K562 (cell line): ENCODE measurements around the gene RPUSD1. TPM values are rescaled to one million over a fixed set of nuclear protein-coding genes. Genes with fewer than 3 reads are reported as not detected.
A peak's percentile ranks its signal among the peaks of the same experiment; 100 is the strongest.

ENCODE experiments used
- BCOR ChIP-seq: fragments of 450-650 bp; IDR thresholded peaks from 2 replicates; pipeline ENCODE4 v1.6.1; 2016
- CXXC5 ChIP-seq: fragments of 250-450 bp; sonication (Bioruptor Pico); IDR thresholded peaks from 2 replicates; pipeline ENCODE4 v1.8.0; 2022; ENCODE audit warnings: inconsistent platforms, mild to moderate bottlenecking, moderate library complexity
- ESRRA ChIP-seq: fragments of 450-650 bp; IDR thresholded peaks from 2 replicates; pipeline ENCODE4 v1.6.1; 2014; ENCODE audit warnings: low read depth, mild to moderate bottlenecking, moderate library complexity, borderline replicate concordance
- HDAC6 ChIP-seq: IDR thresholded peaks from 2 replicates; pipeline ENCODE4 v1.6.1; 2012; ENCODE audit warnings: low read depth, mild to moderate bottlenecking, control low read depth, inconsistent platforms, low read length, moderate library complexity
- HMGN3 ChIP-seq: IDR thresholded peaks from 2 replicates; pipeline ENCODE4 v1.6.1; 2011; ENCODE audit warnings: borderline replicate concordance, low read depth, mild to moderate bottlenecking, mixed read lengths, low read length; ENCODE audit not compliant: insufficient read length; ENCODE audit errors: extremely low read depth
- NR2C2 ChIP-seq, 2 experiments: fragments of 200-800 bp in 1 of 2; sonication (Bioruptor generic) in 1 of 2; sonication (generic) in 1 of 2; formaldehyde crosslinking in 1 of 2; IDR thresholded peaks; 2 replicates each; pipeline versions ENCODE4 v1.6.1 to v1.8.0; 2016 to 2022; ENCODE audit warnings: mild to moderate bottlenecking in 1 of 2, missing compliant biosample characterization in 1 of 2, missing genetic modification characterization in 1 of 2, missing genetic modification reagents in 1 of 2
- PCBP2 ChIP-seq: fragments of 200-400 bp; formaldehyde crosslinking; IDR thresholded peaks from 2 replicates; pipeline ENCODE4 v1.6.1; 2018; ENCODE audit warnings: low read length, low read depth, mild to moderate bottlenecking, moderate library complexity; ENCODE audit not compliant: poor library complexity, severe bottlenecking
- RBFOX2 ChIP-seq: fragments of 200-400 bp; formaldehyde crosslinking; IDR thresholded peaks from 2 replicates; pipeline ENCODE4 v1.6.1; 2017; ENCODE audit warnings: low read depth, mild to moderate bottlenecking, low read length, moderate library complexity
- RBM25 ChIP-seq: fragments of 200-400 bp; formaldehyde crosslinking; IDR thresholded peaks from 2 replicates; pipeline ENCODE4 v1.6.1; 2018; ENCODE audit warnings: low read length, low read depth, moderate library complexity; ENCODE audit not compliant: severe bottlenecking
- ZNF57 ChIP-seq: fragments of 450-650 bp; formaldehyde crosslinking; IDR thresholded peaks from 2 replicates; pipeline ENCODE4 v1.4.0; 2020; ENCODE audit warnings: mild to moderate bottlenecking, moderate library complexity
- polyA plus RNA-seq, 8 experiments: library from polyadenylated mRNA; depleted of rRNA in 4 of 8; stranded (reverse) in 5 of 8; unstranded in 3 of 8; fragments of >200 nt; fragmentation: Nextera tagmentation in 2 of 8; fragmentation: Illumina TruSeq in 1 of 8; extraction: Ambion mirVana in 2 of 8; extraction: Trizol in 1 of 8; gene quantifications; 2 replicates each; pipeline versions ENCODE4 v1.2.1 to v1.2.3, GENCODE V29; 2011 to 2014; ENCODE audit warnings: inconsistent platforms in 1 of 8, missing spikeins in 1 of 8
- total RNA-seq, 7 experiments: library from RNA; depleted of rRNA in 6 of 7; stranded (reverse); fragments of >200 nt in 6 of 7; fragmentation: Illumina TruSeq in 2 of 7; extraction: Trizol in 2 of 7; gene quantifications; 2 replicates each; pipeline versions ENCODE4 v1.2.1 to v1.2.3, GENCODE V29; 2011 to 2021; ENCODE audit warnings: low replicate concordance in 1 of 7
- TF ChIP-seq, protein P1 (sequence below), 2 experiments: fragments of 450-650 bp; formaldehyde crosslinking in 1 of 2; IDR thresholded peaks; 2 replicates each; pipeline versions ENCODE4 v1.4.0 to v1.6.1; 2014 to 2020; ENCODE audit warnings: mild to moderate bottlenecking in 2 of 2, borderline replicate concordance in 1 of 2, low read depth in 1 of 2
- TF ChIP-seq, protein P2 (sequence below): IDR thresholded peaks from 2 replicates; pipeline ENCODE4 v1.6.1; 2011; ENCODE audit warnings: borderline replicate concordance, low read depth, mild to moderate bottlenecking, moderate library complexity, low read length; ENCODE audit not compliant: insufficient read depth, poor library complexity, severe bottlenecking
- TF ChIP-seq, protein P3 (sequence below): fragments of 450-650 bp; formaldehyde crosslinking; IDR thresholded peaks from 2 replicates; pipeline ENCODE4 v1.4.0; 2020; ENCODE audit warnings: mild to moderate bottlenecking, moderate library complexity

Gene RPUSD1
- total and polyA plus RNA-seq, 9 of the 15 experiments (the other 6 are each of a cell fraction or from before 2014, with no cell fraction given), result 0.45 to 56.6 (median 12.0) TPM

DNA sequence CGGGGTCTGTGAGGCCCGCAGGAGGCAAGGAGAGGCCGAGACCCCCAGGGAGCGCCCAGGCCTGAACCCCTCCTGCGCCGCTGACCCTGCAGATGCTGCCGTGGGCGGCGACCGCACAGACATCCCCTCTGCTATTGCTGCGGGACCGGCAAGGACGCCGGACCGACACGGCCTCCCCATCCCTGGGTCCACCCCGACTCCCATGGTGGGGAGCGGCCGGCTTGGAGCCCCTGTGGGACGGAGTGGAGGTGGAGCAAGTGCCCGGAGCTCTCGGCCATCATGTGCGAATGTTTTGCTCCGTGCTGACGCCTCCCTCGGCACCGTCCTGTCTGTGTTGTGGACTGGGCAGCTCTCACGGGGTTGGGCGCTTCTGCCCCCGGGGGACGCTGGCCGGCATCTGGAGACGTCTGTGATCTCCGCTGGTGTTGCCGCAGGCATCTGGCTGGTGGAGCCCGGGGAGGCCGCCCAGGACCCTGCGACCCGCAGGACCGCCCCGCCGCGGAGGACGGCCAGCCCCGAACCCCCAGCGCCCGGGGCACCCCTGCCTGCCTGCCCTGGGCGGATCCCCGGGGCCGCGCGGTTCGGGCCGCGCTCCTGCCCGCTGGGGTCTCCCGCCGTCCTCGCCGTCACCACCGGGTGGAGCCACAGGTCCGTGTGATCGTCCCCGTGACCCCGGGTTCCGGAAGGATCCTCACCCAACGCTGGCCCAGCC lies 25.2 kb upstream of the RPUSD1 start (continued):
- TF ChIP-seq, protein P1, sequence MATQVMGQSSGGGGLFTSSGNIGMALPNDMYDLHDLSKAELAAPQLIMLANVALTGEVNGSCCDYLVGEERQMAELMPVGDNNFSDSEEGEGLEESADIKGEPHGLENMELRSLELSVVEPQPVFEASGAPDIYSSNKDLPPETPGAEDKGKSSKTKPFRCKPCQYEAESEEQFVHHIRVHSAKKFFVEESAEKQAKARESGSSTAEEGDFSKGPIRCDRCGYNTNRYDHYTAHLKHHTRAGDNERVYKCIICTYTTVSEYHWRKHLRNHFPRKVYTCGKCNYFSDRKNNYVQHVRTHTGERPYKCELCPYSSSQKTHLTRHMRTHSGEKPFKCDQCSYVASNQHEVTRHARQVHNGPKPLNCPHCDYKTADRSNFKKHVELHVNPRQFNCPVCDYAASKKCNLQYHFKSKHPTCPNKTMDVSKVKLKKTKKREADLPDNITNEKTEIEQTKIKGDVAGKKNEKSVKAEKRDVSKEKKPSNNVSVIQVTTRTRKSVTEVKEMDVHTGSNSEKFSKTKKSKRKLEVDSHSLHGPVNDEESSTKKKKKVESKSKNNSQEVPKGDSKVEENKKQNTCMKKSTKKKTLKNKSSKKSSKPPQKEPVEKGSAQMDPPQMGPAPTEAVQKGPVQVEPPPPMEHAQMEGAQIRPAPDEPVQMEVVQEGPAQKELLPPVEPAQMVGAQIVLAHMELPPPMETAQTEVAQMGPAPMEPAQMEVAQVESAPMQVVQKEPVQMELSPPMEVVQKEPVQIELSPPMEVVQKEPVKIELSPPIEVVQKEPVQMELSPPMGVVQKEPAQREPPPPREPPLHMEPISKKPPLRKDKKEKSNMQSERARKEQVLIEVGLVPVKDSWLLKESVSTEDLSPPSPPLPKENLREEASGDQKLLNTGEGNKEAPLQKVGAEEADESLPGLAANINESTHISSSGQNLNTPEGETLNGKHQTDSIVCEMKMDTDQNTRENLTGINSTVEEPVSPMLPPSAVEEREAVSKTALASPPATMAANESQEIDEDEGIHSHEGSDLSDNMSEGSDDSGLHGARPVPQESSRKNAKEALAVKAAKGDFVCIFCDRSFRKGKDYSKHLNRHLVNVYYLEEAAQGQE (IDR thresholded peaks at IDR 0.05; ENCODE audit: borderline replicate concordance), result peak; percentile 83
- TF ChIP-seq, protein P1 (CRISPR knock-in tag; IDR thresholded peaks at IDR 0.05; ENCODE audit: low read depth), result no peak
- TF ChIP-seq ZNF57 (CRISPR knock-in tag) (no peak), PCBP2 (no peak), HMGN3 (no peak), BCOR (no peak), CXXC5 (CRISPR knock-in tag) (0 out of 2 replicates have a peak, but pooled peaks have one; percentile 28), ESRRA (peak; percentile 22; the same call in 1 of the 2 replicates), RBM25 (no peak), RBFOX2 (no peak), HDAC6 (no peak), NR2C2 (CRISPR knock-in tag; IDR thresholded peaks at IDR 0.05) (0 out of 2 replicates have a peak, but pooled peaks have one; percentile 26), NR2C2 (tag; IDR thresholded peaks at IDR 0.05) (peak; percentile 46; the same call in 1 of the 2 replicates)
- TF ChIP-seq, protein P2, sequence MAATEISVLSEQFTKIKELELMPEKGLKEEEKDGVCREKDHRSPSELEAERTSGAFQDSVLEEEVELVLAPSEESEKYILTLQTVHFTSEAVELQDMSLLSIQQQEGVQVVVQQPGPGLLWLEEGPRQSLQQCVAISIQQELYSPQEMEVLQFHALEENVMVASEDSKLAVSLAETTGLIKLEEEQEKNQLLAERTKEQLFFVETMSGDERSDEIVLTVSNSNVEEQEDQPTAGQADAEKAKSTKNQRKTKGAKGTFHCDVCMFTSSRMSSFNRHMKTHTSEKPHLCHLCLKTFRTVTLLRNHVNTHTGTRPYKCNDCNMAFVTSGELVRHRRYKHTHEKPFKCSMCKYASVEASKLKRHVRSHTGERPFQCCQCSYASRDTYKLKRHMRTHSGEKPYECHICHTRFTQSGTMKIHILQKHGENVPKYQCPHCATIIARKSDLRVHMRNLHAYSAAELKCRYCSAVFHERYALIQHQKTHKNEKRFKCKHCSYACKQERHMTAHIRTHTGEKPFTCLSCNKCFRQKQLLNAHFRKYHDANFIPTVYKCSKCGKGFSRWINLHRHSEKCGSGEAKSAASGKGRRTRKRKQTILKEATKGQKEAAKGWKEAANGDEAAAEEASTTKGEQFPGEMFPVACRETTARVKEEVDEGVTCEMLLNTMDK, result peak; percentile 24
- TF ChIP-seq, protein P3, sequence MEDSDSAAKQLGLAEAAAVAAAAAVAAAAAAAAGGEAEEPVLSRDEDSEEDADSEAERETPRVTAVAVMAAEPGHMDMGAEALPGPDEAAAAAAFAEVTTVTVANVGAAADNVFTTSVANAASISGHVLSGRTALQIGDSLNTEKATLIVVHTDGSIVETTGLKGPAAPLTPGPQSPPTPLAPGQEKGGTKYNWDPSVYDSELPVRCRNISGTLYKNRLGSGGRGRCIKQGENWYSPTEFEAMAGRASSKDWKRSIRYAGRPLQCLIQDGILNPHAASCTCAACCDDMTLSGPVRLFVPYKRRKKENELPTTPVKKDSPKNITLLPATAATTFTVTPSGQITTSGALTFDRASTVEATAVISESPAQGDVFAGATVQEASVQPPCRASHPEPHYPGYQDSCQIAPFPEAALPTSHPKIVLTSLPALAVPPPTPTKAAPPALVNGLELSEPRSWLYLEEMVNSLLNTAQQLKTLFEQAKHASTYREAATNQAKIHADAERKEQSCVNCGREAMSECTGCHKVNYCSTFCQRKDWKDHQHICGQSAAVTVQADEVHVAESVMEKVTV (CRISPR knock-in tag), result 0 out of 2 replicates have a peak, but pooled peaks have one; percentile 51
